HPDE6-E6E7 (cell line): ENCODE data around the gene TBCA.
A peak's percentile ranks its signal among the peaks of the same experiment; 100 is the strongest.
"Not testable (repeated sequence)": the region's sequence is repeated elsewhere in the genome, so short reads cannot be mapped to it uniquely, and the experiment has no call there.

Experiments
- DNase-seq: peaks from one replicate; pipeline ENCODE4 v3.0.0; 2011; ENCODE audit warnings: missing footprints; ENCODE audit errors: extremely low spot score

TBCA gene

GRCh38 chr5:77773734-77774280, 2.3 kb downstream of the TBCA start:
- no peak for DNase-seq

DNA sequence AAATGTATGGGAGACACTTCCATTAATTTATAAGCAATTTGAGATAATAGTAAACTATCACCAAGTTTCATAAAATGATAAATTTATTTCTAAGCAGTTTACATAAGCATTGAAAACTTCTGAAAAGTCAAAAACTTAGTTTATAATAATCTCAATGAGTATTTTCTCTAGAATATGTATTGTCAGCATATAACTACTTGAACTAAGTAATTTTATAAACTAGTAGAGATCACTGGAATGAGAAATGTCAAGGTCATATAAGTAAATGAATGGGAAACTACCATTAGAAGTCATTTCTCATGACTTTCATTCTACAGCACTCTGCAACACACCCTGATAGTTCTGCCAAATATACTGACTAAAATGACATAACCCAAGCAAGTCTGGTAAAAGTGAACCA, 3.4 kb downstream of the TBCA start:
- no peak for DNase-seq

GRCh38 chr5:77771452-77771851, 4.7 kb downstream of the TBCA start:
- DNase-seq: no peak

GRCh38 chr5:77770293-77771005, 5.7 kb downstream of the TBCA start:
- DNase-seq: peak; percentile 17

DNA sequence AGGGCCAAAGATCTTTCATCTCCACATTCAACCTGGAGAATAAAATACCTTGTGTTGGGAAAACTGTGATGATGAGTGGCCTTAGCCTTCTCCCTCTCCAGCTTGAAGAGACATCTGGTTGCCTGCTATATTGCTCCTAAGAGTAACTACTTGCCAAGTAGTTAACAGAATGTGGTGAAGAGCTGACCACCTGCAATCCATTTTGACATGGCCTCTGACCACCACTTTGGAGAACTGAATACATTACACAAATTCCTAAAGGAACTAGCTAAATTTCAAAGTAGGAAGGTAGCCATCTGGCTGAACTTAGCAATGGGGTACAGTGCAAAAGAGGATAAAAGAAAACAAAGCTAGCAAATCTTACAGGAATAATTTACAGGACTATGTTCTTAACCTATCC, 7.2 kb downstream of the TBCA start:
- no peak for DNase-seq

GRCh38 chr5:77767301-77767700, 8.8 kb downstream of the TBCA start:
- DNase-seq: no peak

DNA sequence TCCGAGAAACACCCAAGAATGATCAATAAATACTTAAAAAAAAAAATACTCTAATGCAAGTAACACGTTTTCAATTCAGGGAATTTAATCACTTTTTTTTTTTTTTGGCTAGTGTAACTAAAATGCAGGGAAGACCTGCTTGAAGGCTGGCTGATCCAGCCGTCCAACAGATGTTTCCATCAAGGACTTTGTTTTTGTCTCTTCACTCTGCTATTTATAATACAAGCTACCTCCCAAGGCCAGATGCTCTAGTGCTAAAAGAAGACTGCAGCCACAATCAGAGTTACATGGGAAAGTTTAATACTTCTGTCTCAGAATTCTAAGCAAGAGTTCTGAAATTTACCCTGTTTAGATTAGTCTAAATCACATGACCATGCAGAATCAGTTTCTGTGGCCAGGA, 14.5 kb downstream of the TBCA start:
- no peak for DNase-seq

DNA sequence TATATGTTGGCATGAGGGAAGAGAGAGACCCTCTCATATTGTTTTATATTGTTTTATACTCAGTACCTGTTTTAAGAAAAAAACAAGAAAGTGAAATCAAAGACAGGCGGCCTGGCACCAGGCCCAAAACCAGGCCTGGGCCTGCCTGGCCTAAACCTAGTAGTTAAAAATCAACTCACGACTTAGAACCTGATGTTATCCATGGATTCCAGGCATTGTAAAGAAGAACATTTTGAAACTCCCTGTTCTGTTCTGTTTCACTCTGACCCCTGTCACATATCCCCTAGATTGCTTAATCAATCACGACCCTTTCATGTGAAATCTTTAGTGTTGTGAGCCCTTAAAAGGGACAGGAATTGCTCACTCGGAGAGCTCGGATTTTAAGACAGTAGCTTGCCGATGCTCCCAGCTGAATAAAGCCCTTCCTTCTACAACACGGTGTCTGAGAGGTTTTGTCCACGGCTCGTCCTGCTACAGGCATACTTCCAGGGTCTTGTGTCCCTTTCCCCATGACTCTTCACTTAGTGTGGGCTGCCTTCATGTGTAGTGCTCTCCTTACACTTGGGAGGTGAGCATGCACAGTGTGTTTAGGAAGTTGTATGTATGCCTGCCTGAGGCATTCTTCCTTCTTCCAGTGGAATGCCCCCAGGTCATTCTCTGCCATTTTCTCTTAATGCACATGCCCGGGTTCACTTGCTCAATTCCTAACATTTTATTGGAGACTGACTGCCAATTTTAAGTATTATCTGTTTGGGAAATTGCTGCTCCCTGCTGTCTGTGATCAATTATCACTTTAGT, 17.8 kb downstream of the TBCA start:
- DNase-seq: no peak

DNA sequence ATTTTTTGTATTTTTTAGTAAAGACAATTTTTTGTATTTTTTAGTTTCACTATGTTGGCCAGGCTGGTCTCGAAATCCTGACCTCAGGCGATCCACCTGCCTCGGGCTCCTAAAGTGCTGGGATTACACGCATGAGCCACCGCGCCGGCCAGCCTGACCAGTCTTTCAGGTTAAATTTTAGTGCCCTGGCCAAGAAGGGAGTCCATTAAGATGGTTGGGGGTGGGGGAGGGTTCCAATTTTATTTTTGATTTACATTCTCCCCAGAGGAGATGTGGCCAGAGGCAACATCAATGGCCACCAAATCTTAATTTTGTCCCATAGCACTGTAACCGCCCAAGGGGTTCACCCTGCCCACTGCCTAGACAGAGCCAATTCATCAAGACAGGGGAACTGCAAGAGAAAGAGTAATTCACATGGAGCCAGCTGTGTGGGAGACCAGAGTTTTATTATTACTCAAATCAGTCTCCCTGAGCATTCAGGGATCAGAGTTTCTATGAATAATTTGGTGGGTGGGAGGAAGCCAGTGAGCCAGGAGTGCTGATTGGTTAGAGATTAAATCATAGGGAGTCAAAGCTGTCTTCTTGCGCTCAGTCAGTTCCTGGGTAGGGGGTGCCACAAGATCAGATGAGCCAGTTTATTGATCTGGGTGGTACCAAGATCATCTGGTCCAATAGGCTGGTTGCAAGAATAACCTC, 24.7 kb downstream of the TBCA start:
- DNase-seq: no peak

DNA sequence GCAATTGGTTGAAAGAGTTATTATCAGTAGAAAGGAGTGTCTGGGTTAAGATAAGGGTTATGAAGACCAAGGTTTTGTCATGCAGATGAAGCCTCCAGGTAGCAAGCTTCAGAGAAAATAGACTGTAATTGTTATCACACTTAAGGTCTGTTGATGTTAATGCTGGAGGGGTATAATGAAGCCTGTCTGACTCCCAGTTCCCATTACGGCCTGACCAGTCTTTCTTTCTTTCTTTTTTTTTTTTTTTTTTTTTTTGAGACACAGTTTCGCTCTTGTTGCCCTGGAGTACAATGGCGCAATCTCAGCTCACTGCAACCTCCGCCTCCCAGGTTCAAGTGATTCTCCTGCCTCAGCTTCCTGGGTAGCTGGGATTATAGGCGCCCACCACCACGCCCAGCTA, 25.2 kb downstream of the TBCA start:
- not testable (repeated sequence) for DNase-seq

- DNase-seq: no peak
Observed at GRCh38 chr5:77748160-77748559, 28.0 kb downstream of the TBCA start.

DNA sequence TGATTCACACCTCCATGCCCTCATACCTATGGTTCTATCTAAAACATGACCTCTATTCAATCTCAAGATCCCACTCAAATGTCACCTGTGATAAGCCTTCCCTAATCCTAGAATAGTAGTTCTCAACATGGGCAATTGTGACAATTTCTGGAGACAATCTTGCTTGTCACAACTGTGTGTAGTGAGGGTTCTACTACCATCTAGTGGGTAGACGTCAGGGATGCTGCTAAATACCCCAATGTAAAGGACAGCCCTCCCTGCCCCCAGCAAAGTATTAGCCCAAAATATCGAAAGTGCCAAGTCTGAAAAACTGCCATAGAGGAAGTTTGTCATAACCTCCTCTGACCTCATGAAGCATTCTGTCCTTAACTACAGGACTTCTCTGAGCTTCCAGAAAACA, 32.0 kb downstream of the TBCA start:
- no peak for DNase-seq

- DNase-seq: no peak
Observed at GRCh38 chr5:77743181-77743580, 33.0 kb downstream of the TBCA start.

DNA sequence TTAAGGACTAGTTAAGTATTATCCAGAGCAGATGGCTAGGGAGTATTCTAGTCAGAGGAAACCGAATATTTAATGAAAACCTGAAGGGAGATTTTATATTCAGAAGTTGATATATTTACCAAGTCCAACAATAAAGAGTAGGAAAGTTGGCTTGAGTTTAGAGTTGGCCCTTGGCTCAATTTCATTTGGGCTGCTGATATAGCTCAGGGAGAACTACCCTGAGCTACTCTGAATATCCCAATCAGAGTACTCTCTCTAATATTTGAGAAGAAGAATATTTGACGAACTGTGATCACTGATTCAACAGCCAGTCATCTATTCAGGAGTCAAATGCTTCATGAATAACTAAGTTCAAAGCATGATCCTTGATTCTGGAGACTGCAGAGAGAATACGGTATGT, 34.5 kb downstream of the TBCA start:
- DNase-seq: no peak

DNA sequence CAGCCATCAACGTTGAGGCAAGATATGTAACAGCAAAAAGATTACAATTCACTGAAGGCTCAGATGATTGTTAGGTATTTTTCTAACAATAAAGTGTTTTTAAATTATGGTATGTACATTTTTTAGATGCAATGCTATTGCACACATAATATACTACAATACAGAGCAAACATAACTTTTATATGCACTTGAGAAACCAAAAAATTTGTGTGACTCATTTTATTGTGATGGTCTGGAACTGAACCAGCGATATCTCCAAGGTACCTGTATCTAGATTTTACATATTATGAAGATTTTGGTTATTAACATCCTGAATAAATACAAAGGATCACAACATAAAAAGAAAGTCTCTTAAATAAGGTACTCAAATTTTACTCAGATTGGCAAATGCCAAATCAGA, 41.3 kb downstream of the TBCA start:
- DNase-seq: no peak

DNA sequence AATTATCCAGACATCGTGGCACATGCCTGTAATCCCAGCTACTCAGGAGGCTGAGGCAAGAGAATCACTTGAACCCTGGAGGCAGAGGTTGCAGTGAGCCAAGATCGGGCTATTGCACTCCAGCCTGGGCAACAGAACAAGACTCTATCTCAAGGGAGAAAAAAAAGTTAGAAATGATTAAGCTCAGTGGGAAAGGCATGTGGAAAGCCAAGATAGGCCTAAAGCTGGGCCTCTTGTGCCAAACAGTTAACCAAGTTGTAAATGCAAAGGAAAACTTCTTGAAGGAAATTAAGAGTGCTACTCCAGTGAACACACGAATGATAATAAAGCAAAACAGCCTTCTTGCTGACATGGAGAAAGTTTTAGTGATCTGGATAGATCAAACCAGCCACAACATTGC, 43.0 kb downstream of the TBCA start:
- no peak for DNase-seq

GRCh38 chr5:77727190-77727589, 48.9 kb downstream of the TBCA start:
- DNase-seq: no peak

DNA sequence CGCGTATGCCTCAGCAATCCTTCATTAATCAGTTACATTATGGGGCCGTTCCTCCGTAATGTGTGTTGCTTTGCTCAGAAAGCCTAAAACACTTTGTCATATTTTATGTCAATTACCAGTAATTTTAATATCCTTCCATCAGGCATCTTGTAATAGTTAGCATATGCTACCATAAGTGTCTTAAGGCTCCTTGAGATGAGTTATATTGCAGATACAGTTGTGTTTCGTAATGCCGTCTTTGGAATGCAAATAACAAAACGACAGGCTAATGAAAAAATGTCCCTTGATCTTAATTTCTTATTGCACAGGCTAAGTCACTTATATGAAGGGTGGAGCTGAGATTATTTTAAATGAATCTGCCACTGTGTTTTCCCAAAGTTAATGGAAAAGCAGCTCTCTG, 50.5 kb downstream of the TBCA start:
- no peak for DNase-seq

GRCh38 chr5:77724934-77725333, 51.2 kb downstream of the TBCA start:
- no peak for DNase-seq

DNA sequence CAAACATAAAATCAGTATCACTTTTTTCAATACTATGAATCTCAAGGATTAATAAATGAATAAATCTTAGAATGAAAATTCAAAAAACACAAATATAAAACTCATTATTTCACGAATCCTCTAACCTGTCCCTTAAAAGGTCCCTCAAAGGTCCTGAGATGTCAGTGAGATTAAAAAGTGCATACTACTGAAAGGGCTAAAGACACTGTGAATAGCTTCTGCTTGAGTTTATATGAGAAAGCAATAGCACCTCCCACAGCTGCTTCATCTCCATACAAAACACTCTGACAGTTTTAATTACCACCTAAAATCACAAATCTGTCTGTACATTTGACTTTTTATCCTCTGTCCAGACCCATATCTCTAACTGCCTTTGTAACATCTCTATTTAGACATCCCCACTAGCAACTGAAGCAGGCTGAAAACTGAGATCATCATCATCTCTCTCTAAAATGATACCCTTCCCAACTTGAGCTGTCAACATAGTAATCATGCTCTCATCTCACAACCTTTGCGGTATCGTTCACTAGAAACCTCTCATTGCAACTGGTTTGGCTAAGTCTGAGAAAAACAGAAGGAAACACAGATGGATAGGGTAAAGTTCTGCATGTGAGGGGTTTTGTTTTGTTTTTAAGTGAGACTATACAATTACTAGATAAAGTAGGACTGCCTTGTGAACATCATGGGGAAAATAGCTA, 56.3 kb downstream of the TBCA start:
- no peak for DNase-seq

DNA sequence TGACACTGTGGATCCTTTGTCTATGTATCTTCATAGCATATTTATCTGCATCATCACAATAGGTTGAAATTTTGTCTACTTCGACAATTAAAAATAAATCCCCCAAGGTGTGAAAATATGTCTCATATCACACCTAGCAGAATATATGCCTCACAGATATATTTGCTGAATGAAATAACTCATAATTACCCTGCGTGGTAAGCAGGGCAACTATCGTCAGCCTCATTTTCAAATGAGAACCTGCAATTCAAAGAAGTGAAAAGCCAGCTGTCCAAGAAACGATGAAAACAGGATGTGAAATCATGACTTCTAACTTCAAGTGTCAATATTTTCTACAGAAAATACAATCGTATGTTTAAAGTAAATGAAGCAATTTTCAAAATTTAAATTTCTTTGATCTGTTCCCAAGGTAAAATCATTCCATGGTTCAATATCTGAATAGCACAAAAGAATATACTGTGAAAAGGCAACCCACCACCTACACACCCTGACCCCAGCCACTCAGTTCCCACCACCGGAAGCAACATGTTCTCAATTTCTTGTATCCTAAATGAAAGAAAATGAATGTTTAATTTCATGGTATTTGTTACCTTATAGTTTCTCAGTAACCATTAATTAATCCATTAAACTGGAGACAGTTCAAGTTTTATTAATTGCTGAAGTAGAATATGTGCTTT, 57.1 kb downstream of the TBCA start:
- no peak for DNase-seq
